Measurements from ENCODE around the gene GPC3. TPM values are rescaled to one million over a fixed set of nuclear protein-coding genes. Genes with fewer than 3 reads are reported as not detected.

GPC3 gene
- total and polyA plus RNA-seq, 2 experiments from 2014 or later, result 36.8 to 60.1 TPM

- no peak for TF ChIP-seq ZNF462 (CRISPR knock-in tag; IDR thresholded peaks at IDR 0.05)
- no peak for TF ChIP-seq EZH2 (IDR thresholded peaks at IDR 0.05; ENCODE audit: low read depth, unreplicated experiment)
- no peak for TF ChIP-seq JUNB (IDR thresholded peaks at IDR 0.05; ENCODE audit: unreplicated experiment)
- no peak for TF ChIP-seq ZNF331 (CRISPR knock-in tag; IDR thresholded peaks at IDR 0.05; ENCODE audit: low read depth)
Observed at GRCh38 chrX:133850399-133850798, 135.0 kb downstream of the GPC3 start (continued).

DNA sequence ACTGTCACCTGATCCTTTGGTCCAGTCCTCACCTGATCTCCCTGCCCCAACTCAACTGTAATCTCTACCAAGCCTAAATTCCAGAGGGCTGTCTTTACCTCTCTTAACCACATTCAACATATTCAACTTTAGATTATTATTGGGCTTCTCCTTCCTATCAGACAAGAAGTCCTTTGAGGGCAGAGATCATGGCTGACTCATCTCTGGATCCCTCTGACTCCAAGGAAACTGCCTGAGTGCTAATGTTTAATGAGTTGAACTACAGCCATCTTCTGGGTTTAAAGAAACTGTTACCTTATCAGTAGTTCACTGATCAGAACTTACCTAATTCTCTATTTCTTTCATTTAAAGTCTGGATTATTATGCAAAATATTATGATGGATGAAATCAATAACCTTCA lies 135.7 kb downstream of the GPC3 start:
- Histone ChIP-seq H2AFZ (no peak overlapping the region), H3K27me3 (ENCODE audit: insufficient read depth) (no peaks in the 10 kb centered on the region), H3K4me1 (ENCODE audit: insufficient read depth) (0 out of 2 replicates have a peak, but pooled peaks cover 5% of the 10 kb centered on the region), H4K20me1 (replicated peaks; ENCODE audit: insufficient read depth) (no peaks in the 10 kb centered on the region), H3F3A (replicated peaks; ENCODE audit: low read depth) (no peaks in the 10 kb centered on the region), H3K9me2 (ENCODE audit: insufficient read depth) (no peaks in the 10 kb centered on the region), H3K4me3 (no peak overlapping the region), H3K4me2 (no peak overlapping the region), H3K79me2 (replicated peaks; ENCODE audit: insufficient read depth) (no peaks in the 10 kb centered on the region), H3K36me3 (ENCODE audit: insufficient read depth) (no peaks in the 10 kb centered on the region), H3K27ac (ENCODE audit: low read depth) (no peak overlapping the region)
- peaks cover 9% of the 10 kb centered on the region; the same call in 2 of the 3 replicates for H3K4me1 Mint-ChIP-seq
- H3K4me3 Mint-ChIP-seq, result no peak overlapping the region
- TF ChIP-seq STAT1 (IDR thresholded peaks at IDR 0.05; ENCODE audit: unreplicated experiment) (no peak), JUNB (IDR thresholded peaks at IDR 0.05; ENCODE audit: unreplicated experiment) (no peak), CTCF (conservative IDR thresholded peaks at IDR 0.05; ENCODE audit: low read depth in 2 of 2) (no peak)
- H3K36me3 Mint-ChIP-seq (ENCODE audit: low read depth), result no peaks in the 10 kb centered on the region
- H3K9me3 Mint-ChIP-seq, result no peaks in the 10 kb centered on the region
- no peak overlapping the region for H3K27ac Mint-ChIP-seq
- DNase-seq (ENCODE audit: low spot score) (no peak), ATAC-seq (no peak)
- no peaks in the 10 kb centered on the region for H3K27me3 Mint-ChIP-seq (ENCODE audit: insufficient read depth, low read depth, poor library complexity)

Data from GM23338 (cell line).